HCT116 (cell line): ENCODE data around the gene C22orf42. TPM values are rescaled to one million over a fixed set of nuclear protein-coding genes. Genes with fewer than 3 reads are reported as not detected.
"Not testable (repeated sequence)": the region's sequence is repeated elsewhere in the genome, so short reads cannot be mapped to it uniquely, and the experiment has no call there.

Source experiments
- ATAC-seq: fragments of 200-7000 bp; cut with Tn5 transposase; 2 replicates; pipeline ENCODE4 v1.9.1; 2020; ENCODE audit warnings: mild to moderate bottlenecking, moderate library complexity
- BruUV-seq: library from RNA; stranded (reverse); fragments of 400-500 nt; replicated peaks from 2 replicates; lab custom pipeline; 2021; lab: Mats Ljungman, UMichigan
- CTCF ChIA-PET: fragments of 300-600 bp; sonication (Branson Sonifier 250); formaldehyde crosslinking; loops from one replicate; lab custom pipeline; 2021; ENCODE audit warnings: antibody characterized with exemption; lab: Charles Lee
- POLR2A ChIA-PET: fragments of 300-600, 350-600 bp; sonication (Branson Sonifier 250); formaldehyde crosslinking; loops from one replicate; lab custom pipeline; 2021; ENCODE audit warnings: antibody characterized with exemption; lab: Charles Lee
- RAD21 ChIA-PET, 2 experiments: fragments of 300-600 bp; sonication (Branson Sonifier 250); formaldehyde crosslinking; loops; one replicate each; lab custom pipeline; 2023; ENCODE audit warnings: low total read pairs in 2 of 2; ENCODE audit not compliant: uncharacterized antibody in 2 of 2, unreplicated experiment in 2 of 2, low non-redundant PET in 1 of 2; lab: Charles Lee
- DNase-seq: peaks from one replicate; pipeline ENCODE4 v3.0.0-alpha.2; 2010; ENCODE audit warnings: low read depth, low spot score
- H2AFZ ChIP-seq: fragments of 200-600 bp; shearing (Covaris generic), sonication (generic); 2 replicates; pipeline ENCODE4 v1.6.1; 2017; ENCODE audit warnings: low read depth, mixed run types, mixed read lengths, antibody characterized with exemption, low read length; ENCODE audit not compliant: poor library complexity, severe bottlenecking
- H3K27ac ChIP-seq: 2 replicates; pipeline ENCODE4 v1.5.1; 2012; ENCODE audit warnings: low read depth, low read length
- H3K27me3 ChIP-seq: fragments of 200-600 bp; sonication (generic); 2 replicates; pipeline ENCODE4 v1.6.1; 2016; ENCODE audit warnings: mixed run types, low read length, mixed read lengths; ENCODE audit not compliant: insufficient read depth
- H3K36me3 ChIP-seq, 2 experiments: fragments of 200-500 bp in 1 of 2; fragments of 200-600 bp in 1 of 2; sonication (Bioruptor generic) in 1 of 2; sonication (generic) in 1 of 2; 2 replicates each; pipeline versions ENCODE4 v1.5.1 to v1.6.1; 2014 to 2016; ENCODE audit warnings: low read length in 2 of 2, inconsistent platforms in 1 of 2, mixed read lengths in 1 of 2, mixed run types in 1 of 2; ENCODE audit not compliant: insufficient read depth in 2 of 2, control insufficient read depth in 1 of 2
- H3K4me1 ChIP-seq, 2 experiments: fragments of 200-600 bp in 1 of 2; sonication (generic) in 1 of 2; 2 replicates each; pipeline versions ENCODE4 v1.5.1 to v1.6.1; 2012 to 2017; ENCODE audit warnings: low read length in 2 of 2, inconsistent platforms in 1 of 2, mild to moderate bottlenecking in 1 of 2, mixed read lengths in 1 of 2, mixed run types in 1 of 2, moderate library complexity in 1 of 2; ENCODE audit not compliant: insufficient read depth in 2 of 2, control insufficient read depth in 1 of 2
- H3K4me2 ChIP-seq: fragments of 200-600 bp; sonication (generic); 2 replicates; pipeline ENCODE4 v1.6.1; 2017; ENCODE audit warnings: mixed run types, low read length, mixed read lengths
- H3K4me3 ChIP-seq, 2 experiments: fragments of 200-600 bp in 1 of 2; sonication (generic) in 1 of 2; replicated peaks in 1 of 2; 2 replicates each; pipeline ENCODE4 v1.5.1; 2011 to 2016; ENCODE audit warnings: low read length in 2 of 2, control low read depth in 1 of 2, low read depth in 1 of 2, mild to moderate bottlenecking in 1 of 2, mixed read lengths in 1 of 2, mixed run types in 1 of 2
- H3K79me2 ChIP-seq: fragments of 200-600 bp; sonication (generic); 2 replicates; pipeline ENCODE4 v1.6.1; 2017; ENCODE audit warnings: mild to moderate bottlenecking, mixed run types, low read length, moderate library complexity, mixed read lengths; ENCODE audit not compliant: insufficient read depth
- H3K9ac ChIP-seq: fragments of 200-600 bp; sonication (generic); 2 replicates; pipeline ENCODE4 v1.6.1; 2016; ENCODE audit warnings: low read length, mixed read lengths
- H3K9me2 ChIP-seq: fragments of 200-600 bp; sonication (generic), shearing (Covaris generic); 2 replicates; pipeline ENCODE4 v1.6.1; 2017; ENCODE audit warnings: mixed run types, mild to moderate bottlenecking, moderate library complexity; ENCODE audit not compliant: insufficient read depth
- H3K9me3 ChIP-seq, 2 experiments: fragments of 200-500 bp in 1 of 2; fragments of 200-600 bp in 1 of 2; sonication (Bioruptor generic) in 1 of 2; sonication (generic) in 1 of 2; 2 replicates each; pipeline ENCODE4 v1.6.1; 2014 to 2017; ENCODE audit warnings: low read length in 2 of 2, mixed read lengths in 2 of 2, inconsistent platforms in 1 of 2, low read depth in 1 of 2, mild to moderate bottlenecking in 1 of 2, mixed run types in 1 of 2, moderate library complexity in 1 of 2; ENCODE audit not compliant: control insufficient read depth in 1 of 2, insufficient read depth in 1 of 2
- H4K20me1 ChIP-seq: fragments of 200-600 bp; sonication (generic), shearing (Covaris generic); 2 replicates; pipeline ENCODE4 v1.6.1; 2017; ENCODE audit warnings: mixed run types, mild to moderate bottlenecking, moderate library complexity; ENCODE audit not compliant: insufficient read depth
- TCF7L2 ChIP-seq: IDR thresholded peaks from 2 replicates; pipeline ENCODE4 v1.7.0; 2011; ENCODE audit warnings: borderline replicate concordance, inconsistent platforms; ENCODE audit not compliant: insufficient read depth, insufficient read length; ENCODE audit errors: extremely low read depth
- intact Hi-C: fragments of 100-400 bp; cut with micrococcal nuclease; formaldehyde crosslinking; loops from 2 replicates; pipeline ENCODE4 v1.10.0; 2022
- total RNA-seq: library from RNA; stranded (reverse); gene quantifications from one replicate; pipeline ENCODE4 v1.2.1, GENCODE V29; 2021; ENCODE audit not compliant: unreplicated experiment

Gene C22orf42
- total RNA-seq, 1 experiment from 2014 or later = not detected

DNA sequence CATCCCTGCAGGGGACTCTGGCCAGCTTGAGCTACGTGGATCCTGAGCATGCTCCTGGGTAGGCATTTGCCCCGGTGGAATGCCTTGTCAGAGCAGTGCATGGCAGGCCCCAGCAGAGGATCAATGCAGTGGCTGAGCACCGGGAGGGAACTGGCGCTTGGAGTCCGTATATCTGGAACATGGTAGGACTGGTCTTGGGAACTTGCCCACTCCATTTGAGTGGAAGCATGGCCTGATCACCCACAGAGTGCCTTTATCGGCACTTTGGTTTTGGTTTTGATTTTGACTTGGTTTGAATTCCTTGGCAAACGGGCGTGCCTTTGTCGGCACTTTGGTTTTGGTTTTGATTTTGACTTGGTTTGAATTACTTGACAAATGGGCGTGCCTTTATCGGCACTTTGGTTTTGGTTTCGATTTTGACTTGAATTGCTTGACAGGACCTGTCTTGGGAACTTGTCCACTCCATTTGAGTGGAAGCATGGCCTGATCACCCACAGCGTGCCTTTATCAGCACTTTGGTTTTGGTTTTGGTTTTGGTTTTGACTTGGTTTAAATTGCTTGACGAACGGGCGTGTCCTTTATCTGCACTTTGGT, 21.3 kb downstream of the C22orf42 start:
- POLR2A ChIA-PET, intact Hi-C loops, BruUV-seq, H3K9me3 ChIP-seq, H3K36me3 ChIP-seq, DNase-seq, RAD21 ChIA-PET, CTCF ChIA-PET, H3K9me2 ChIP-seq, H3K79me2 ChIP-seq, H4K20me1 ChIP-seq, H3K27me3 ChIP-seq: not testable (repeated sequence)
- peaks cover 8 to 36% of the 10 kb centered on the region in 2 experiments for H3K4me1 ChIP-seq
- peak overlapping the region; percentile 14 for H3K9ac ChIP-seq
- H2AFZ ChIP-seq = peak overlapping the region; percentile 84
- H3K4me3 ChIP-seq = peak overlapping the region; percentile 52 to 66
- TF ChIP-seq TCF7L2 = peak; percentile 82
- peak overlapping the region; percentile 35; the same call in 1 of the 2 replicates for H3K27ac ChIP-seq
- peak overlapping the region; percentile 84 for H3K4me2 ChIP-seq
- ATAC-seq = peak; percentile 46

DNA sequence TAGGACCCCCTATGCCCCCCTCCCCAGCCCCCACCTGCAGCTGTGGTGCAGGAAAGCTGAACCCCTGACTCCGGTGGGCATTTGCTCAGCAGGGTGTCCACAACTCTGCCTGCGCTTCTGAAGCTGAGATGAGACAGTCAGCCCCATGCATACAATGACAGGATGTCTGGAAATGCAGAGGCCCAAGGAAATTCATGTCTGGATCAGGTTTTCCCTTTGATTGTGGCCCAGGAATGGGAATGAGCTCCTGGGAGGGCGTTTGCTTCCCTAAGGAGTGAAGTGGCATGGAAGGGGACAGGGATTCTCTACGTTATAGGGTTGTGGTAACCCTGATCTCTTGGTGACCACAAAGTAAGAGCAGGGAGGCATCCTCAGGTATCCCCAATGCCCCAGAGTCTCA, 22.2 kb downstream of the C22orf42 start:
- H3K4me1 ChIP-seq = peaks cover 8 to 36% of the 10 kb centered on the region in 2 experiments
- H3K9ac ChIP-seq, H3K9me2 ChIP-seq, ATAC-seq, H4K20me1 ChIP-seq, intact Hi-C loops, H3K79me2 ChIP-seq, DNase-seq, RAD21 ChIA-PET, H3K4me2 ChIP-seq, H3K27ac ChIP-seq, H3K27me3 ChIP-seq, H2AFZ ChIP-seq, H3K4me3 ChIP-seq, H3K9me3 ChIP-seq, BruUV-seq, H3K36me3 ChIP-seq, POLR2A ChIA-PET, CTCF ChIA-PET: not testable (repeated sequence)
